Loucy (cell line): ENCODE data around the gene PFDN6.
"Not testable (repeated sequence)": the region's sequence is repeated elsewhere in the genome, so short reads cannot be mapped to it uniquely, and the experiment has no call there.

ENCODE experiments used
- CTCF ChIP-seq: fragments of 200-600 bp; sonication (generic); conservative IDR thresholded peaks from 2 replicates; pipeline ENCODE4 v1.5.1; 2014; ENCODE audit warnings: mild to moderate bottlenecking, antibody characterized with exemption, low read length
- EZH2phosphoT487 ChIP-seq: fragments of 200-600 bp; IDR thresholded peaks from 2 replicates; pipeline ENCODE4 v1.6.1; 2018; ENCODE audit warnings: antibody characterized with exemption, mild to moderate bottlenecking, moderate library complexity, borderline replicate concordance

DNA sequence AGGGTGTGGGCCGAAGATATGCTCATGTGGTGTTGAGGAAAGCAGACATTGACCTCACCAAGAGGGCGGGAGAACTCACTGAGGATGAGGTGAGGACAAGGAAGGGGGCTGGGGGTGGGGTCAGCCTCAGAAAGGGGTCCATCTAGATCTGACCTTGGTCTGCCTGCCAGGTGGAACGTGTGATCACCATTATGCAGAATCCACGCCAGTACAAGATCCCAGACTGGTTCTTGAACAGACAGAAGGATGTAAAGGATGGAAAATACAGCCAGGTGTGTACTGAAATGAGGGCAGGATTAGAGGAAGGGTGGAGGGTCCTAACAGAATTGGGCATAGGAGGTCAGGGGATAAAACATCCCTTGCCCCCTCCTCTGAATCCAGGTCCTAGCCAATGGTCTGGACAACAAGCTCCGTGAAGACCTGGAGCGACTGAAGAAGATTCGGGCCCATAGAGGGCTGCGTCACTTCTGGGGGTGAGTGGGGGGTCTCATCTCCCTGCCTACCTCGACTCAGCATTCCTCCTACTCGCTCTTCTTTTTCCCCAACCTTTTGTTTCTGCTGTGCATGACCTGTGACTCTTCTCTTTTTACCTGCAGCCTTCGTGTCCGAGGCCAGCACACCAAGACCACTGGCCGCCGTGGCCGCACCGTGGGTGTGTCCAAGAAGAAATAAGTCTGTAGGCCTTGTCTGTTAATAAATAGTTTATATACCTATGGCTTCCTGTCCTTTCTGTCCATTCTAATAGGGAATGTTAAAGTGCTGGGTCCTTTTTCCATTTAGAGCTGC is 13.4 kb upstream of the PFDN6 start:
- not testable (repeated sequence) for TF ChIP-seq CTCF, EZH2phosphoT487
